Measurements from ENCODE around the gene CREB3L2.

The CREB3L2 gene

GRCh38 chr7:137935884-137936508 lies 65.9 kb downstream of the CREB3L2 start:
- H3K27ac ChIP-seq, result no peak overlapping the region
- TF ChIP-seq ZFX (IDR thresholded peaks at IDR 0.05) (no peak), CTCF (conservative IDR thresholded peaks at IDR 0.05) (no peak)

- no peak for TF ChIP-seq ZFX (IDR thresholded peaks at IDR 0.05)
- no peak for TF ChIP-seq CTCF (conservative IDR thresholded peaks at IDR 0.05)
- H3K27ac ChIP-seq, result no peak overlapping the region
Measured at GRCh38 chr7:137934941-137935883, 66.7 kb downstream of the CREB3L2 start.

- H3K27ac ChIP-seq, result no peak overlapping the region
- TF ChIP-seq CTCF (conservative IDR thresholded peaks at IDR 0.05), result no peak
- no peak for TF ChIP-seq ZFX (IDR thresholded peaks at IDR 0.05)
Measured at GRCh38 chr7:137934176-137934826, 67.6 kb downstream of the CREB3L2 start.

- TF ChIP-seq ZFX (IDR thresholded peaks at IDR 0.05) (no peak), CTCF (conservative IDR thresholded peaks at IDR 0.05) (no peak)
- H3K27ac ChIP-seq, result no peak overlapping the region
Measured at GRCh38 chr7:137933270-137934017, 68.4 kb downstream of the CREB3L2 start.

- TF ChIP-seq ZFX (IDR thresholded peaks at IDR 0.05), result no peak
- TF ChIP-seq CTCF (conservative IDR thresholded peaks at IDR 0.05), result no peak
- no peak overlapping the region for H3K27ac ChIP-seq
Measured at GRCh38 chr7:137932881-137933269, 69.0 kb downstream of the CREB3L2 start.

- H3K27ac ChIP-seq, result no peak overlapping the region
- TF ChIP-seq ZFX (IDR thresholded peaks at IDR 0.05) (no peak), CTCF (conservative IDR thresholded peaks at IDR 0.05) (no peak)
Measured at GRCh38 chr7:137931823-137932222, 70.1 kb downstream of the CREB3L2 start.
